Right forelimb (tissue), 1 donor: ENCODE measurements around the gene CBFA2T3.

Experiments
- DNase-seq: peaks from one replicate; pipeline ENCODE4 v3.0.0-alpha.2; 2018

The CBFA2T3 gene

DNA sequence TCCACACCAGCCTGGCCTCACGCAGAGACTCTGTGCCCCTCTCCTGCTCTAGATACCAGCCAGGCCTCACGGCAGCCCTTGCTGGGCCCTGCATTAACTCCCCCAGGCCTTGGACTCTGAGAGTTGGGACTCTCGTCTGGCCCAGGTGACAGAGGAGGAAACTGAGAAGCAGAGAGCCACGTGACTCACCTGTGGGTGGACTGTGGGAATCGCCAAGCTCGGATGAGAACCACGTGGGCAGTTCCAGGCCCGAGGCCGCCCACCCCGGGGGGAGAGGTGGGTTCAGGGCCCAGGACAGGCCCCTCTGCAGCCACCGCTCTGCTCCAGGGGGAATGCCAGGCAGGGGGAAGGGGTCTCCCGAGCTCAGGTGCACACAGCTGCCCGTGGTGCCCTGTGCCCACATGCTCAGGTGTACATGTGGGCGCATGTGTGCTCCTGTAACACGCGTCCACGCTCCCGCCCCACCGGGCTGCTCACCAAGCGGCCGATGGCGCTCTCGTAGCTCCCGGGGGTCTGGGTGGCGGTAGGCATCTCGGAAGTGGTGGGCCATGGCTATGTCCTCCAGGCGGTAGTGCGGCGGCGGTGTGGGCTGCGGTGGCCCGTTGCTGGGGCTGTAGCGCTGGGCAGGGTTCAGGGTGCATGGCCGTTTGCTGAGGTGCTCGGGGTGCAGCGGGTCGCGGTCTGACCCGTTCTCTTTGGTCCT, 92.3 kb downstream of the CBFA2T3 start:
- DNase-seq, result no peak

DNA sequence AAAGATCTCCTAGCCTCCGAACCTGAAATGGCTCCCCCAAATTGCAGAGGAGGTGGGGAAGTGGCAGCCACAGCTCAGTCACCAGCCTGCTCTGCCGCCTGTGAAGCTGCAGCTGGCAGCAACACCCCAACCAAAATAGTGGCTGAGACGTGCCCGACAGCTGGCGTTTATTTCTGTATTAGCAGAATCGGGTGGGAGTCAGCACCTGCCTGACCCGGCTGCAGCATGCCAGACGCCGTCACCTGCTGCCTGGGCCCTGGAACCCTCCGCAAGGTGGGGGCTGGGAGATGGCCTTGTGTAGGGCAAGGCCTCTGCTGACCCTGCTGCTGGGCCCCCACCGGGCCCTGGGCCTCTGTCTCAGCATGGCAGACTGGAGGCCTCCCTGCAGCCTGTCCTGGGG, 93.1 kb downstream of the CBFA2T3 start:
- DNase-seq, result no peak

DNA sequence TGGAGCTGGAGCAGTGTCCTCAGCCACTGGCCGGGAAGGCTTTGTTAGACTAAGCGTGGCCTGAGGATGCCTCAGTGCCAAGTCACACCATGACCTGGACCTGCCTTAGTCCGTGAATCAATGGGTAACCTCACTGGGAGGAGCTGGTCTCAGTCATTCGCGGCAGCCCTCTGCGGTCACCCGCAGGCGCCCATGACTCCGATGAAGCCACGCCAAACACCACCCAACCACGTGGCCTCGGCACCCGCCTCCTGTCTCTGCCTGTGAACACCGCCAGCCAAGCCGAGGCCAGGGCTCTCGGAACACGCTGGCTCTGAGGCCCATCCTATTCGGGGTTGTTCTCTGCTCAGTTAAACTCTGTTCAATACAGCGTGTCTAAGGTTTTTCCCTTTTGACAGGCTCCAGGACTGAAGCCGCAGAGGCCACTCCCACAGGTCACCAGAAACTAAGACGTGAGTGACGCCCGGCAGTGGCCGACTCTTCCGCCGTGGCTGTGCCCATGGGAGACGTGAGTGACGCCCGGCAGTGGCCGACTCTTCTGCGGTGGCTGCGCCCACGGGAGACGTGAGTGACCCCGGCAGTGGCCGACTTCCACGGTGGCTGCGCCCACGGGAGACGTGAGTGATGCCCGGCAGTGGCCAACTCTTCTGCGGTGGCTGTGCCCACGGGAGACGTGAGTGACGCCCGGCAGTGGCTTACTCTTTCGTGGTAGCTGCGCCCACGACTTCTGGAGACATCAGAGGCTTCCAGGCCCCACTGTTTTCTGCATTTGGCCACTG, 93.7 kb downstream of the CBFA2T3 start:
- no peak for DNase-seq

DNA sequence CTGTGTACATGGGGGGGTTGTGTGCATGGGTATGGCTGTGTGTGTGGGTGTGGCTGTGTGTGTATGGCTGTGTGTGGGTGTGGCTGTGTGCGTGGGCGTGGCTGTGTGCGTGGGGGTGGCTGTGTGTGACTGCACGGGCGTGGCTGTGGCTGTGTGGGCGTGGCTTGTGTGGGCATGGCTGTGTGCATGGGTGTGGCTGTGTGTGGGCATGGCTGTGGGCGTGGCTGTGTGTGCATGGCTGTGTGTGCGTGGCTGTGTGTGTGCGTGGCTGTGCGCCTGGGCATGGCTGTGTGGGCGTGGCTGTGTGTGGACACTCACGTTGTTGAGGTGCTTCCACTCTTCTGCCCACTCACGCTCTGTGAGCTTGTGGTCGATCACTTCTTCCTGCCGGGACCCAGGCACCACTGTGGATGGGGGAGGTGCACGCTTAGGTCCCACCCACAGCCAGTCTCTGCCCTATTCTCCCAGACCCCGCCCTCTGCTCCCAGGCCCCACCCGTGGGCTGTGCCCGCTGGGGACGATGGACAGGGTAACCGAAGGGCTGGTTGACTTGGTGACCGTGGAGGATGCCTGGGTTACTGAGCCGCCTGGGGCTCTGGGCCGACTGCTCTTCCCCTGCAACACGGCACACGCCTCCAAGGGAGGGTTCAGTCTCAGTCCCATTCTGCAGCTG, 94.5 kb downstream of the CBFA2T3 start:
- no peak for DNase-seq

DNA sequence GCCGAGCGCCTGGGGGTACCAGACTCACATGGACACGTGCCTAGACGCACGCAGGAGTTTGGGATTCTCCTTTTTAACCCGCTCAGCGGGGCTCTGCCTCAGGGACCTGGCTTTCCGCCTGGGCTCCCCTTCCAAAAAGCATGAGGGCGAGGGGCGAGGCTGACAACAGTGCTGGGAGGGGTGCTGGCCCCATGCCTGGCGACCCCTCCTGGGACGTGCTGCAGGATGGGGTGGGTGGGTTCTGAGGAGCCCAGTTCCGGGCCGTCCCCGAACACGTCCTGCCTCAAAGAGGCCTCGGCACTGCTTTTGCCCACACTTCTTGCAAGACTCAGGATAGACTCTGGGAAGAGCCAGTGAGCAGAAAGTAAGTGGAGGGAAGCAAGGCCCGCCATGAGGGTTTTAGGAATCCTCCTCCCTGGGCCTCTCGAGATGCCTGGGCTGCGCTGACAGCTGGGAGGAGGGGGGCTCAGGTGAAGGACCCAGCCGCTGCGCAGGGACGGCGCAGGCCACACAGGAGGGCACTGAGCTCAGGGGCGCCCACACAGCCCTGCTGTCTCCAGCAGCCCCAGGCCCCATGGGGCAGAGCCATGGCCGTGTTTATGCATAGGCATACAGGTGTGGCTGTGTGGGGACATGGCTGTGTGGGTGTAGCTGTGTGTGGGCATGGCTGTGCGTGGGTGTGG, 95.2 kb downstream of the CBFA2T3 start:
- no peak for DNase-seq

DNA sequence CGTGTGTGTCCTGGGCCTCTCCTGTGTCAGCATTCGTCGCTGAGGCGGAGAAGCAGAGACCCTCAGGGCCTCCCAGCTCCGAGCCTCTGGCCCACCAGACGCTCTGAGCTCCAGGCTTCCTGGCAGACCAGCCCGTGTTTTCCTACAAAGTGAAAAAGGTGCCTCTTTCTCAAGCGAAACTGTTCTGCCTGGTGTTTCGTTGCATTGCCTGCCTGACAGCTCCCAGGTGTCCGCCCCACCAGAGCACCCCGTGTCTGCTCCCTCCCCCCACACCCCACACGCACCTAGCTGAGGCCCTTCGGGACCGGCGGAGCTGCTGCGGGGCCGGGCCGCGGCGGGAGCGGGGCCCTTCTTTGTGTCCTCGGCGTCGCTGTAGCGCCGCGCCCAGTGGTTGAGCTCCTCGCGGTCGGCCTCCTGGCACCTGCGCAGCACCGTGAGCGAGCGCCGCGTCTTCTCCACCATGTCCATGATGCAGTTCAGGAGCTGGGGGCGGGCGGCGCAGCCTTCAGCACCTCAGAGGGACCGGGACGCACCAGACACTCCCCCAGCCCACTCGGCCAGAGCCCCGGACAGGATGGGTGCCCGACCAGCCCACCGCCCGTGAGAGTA, 95.9 kb downstream of the CBFA2T3 start:
- DNase-seq, result no peak

DNA sequence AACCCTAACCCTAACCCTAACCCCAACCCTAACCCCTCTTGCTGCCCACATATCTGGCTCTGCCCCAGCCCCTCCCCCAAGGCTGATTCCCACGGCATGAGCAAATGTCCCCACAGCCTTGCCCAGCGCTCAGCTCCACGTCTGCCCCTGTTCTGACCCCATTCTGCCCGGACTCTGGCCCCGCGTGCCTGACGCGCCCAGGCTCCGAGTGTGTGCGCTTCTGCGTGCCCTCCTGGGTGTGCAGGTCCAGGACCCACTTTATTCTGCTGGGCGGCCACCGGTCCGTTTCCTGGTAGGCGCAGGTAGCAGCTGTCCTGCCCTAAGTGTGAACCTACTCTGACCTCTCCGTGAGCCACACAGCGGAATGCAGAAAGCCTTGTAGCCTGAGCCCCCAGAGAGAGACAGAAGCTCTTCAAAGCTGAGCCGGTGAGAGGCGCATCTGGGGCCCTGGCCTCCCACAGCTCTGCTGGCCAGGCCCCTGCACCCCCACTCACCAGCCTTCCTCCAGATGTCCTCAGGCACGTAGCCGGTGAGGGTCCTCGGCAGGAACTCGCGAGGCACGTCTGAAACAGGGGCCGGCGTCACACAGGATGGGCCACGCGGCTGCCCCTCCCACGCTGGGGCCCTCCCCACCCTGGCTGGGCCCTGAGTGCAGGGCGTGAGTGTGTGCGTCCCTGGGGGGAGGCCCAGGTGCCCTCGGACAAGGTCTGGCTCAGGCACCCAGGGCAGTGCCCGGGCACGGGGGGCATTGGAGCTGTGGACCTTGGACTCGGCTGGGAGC, 96.6 kb downstream of the CBFA2T3 start:
- no peak for DNase-seq

DNA sequence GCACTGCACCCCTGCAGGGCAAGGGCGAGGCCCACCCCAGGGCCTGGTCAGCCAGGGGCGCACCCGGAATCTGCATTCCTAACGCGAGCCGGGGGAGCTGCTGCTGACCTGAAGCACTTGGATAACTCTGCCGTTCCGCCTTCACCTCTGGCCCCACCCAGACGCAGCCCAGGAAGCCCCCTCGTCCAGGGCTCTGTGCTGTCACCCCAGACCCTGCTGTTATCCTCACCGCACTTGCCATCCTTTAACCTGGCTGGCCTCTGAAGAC, 97.3 kb downstream of the CBFA2T3 start:
- no peak for DNase-seq

DNA sequence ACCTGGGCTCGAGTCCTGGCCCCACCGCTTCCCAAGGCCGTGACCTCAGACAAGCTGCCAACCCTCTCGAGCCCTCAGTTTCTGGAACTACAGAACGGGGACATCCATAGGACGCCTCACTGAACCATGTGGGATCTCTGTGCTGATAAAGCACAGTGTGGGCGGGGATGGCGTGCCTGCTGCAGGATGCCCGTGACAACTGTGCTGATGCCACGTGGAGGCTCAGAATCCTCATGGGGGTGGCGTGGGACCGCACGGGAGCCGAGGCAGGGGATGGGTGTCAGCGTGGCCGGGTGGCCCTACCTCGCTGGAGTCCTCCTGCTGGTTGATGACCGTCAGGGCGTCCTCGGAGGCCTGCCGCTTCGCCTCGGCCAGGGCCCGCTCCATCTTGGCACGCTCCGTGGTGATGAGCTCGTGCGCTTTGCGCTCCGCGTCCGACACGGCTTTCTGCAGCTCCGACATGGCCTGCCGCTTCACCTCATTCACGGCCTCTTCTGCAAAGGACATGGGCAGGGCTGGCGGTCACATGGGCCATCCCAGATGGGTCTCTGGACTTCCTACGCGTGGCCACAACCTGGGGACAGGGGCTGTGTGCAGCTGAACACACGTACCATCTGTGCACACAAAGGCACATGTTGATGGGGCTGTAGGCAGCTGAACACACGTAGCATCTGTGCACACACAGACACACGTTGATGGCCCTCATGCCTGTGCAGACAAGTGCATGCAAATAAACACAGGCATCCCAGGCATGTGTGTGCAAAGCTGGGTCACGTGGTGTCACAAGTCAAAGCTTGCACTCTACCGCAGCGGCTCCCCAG, 97.8 kb downstream of the CBFA2T3 start:
- no peak for DNase-seq

DNA sequence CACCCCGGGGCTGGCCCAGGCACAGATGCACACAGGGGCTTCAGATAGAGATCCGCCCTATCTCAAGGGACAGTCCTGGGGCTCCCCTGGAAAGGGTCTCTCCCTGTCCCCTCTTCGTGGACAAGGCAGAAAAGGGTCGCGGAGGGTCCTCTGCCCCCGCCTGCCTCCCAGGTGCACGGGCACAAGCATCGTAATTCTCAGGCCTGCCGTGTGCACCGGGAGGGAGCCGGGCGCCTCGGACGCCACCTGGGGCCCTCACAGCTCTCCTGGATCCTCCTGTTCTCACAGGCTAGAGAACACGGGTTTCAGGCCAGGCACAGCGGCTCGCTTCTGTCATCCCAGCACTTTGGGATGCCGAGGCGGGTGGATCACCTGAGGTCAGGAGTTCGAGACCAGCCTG, 98.7 kb downstream of the CBFA2T3 start:
- no peak for DNase-seq

DNA sequence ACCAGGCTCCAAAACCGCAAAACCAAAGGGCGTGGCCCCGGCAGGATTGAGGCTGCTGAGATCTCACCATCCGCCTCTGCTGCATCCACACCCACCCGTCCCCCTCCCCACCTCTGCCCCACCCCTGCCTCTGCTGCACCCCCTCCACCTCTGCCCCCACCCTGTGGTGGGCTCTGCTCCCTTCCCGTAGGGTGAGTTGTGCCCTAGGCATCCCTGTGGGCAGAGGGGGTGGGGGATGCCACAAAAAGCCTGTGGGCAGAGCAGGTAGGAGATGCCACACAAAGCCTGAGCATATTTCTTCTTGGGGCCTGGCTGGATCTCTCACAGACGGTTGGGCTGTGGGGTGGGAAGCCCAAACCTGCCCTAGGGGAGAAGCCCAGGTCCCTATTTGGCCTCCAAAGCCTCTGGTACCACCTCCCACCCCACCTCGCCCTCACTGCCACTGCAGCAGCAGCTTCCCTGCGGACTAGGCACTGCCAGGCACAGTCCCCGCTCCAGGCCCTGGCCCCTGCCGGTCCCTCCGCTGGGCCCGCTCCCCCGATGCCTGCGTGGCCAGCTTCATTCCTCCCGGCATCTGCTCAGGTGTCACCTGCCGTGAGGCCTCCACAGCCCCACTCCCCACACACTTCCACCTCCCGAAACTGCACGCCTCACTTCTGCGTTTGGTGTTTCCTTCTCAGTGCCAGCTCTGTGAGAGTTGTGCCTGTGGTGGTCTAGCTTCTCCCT, 99.3 kb downstream of the CBFA2T3 start:
- DNase-seq, result no peak

DNA sequence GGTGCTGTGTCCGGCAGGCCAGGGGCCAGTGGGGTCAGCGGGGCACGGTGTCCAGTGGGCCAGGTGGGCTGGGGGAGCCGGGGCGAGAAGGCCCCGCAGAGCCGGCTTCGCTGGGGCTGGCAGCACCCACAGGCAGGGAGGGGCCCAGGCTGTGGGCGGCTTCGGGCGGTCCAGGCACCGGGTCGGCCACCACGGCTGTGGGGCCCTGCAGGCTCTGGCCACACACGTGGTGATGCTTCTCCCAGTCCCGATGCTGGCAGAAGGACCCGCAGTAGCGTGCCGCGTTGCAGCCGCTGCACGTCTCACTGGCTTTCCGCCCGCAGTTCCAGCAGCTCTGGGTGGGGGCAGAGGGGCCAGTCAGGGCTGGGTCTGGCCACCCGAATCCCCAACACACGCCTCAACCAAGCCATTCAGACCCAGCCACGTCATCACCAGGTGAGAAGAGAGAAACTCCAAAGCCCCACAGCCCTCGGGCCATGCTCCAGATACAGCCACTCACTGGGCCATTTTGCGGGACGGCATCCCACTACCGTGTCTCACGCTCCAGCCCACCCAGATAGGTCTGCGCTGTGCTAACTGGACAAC, 100.0 kb downstream of the CBFA2T3 start:
- DNase-seq, result no peak

DNA sequence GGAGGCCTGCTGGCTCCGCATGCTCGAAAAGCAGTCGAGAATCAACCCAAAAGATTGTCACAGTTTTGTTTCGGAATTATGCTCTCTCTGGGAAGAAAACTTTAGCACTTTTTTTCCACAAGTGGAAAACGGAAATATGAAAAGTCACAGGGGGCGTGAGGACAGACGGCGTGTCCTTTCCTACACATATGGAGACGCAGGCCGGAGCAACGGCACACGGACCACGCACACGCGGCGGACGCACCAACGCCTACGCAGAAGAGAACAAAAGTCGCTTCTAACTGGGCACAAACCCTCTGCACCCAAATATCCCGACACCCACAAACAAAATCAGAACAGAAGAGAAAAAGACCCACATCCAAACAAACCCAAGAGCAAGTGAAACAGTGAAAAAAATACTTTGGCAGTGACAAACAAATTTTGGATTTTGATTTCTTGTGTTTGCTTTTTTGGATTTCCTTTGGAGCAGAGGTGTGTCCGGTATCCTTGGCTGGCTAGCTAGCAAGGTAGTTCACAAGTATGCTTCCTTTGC, 101.2 kb downstream of the CBFA2T3 start:
- no peak for DNase-seq

DNA sequence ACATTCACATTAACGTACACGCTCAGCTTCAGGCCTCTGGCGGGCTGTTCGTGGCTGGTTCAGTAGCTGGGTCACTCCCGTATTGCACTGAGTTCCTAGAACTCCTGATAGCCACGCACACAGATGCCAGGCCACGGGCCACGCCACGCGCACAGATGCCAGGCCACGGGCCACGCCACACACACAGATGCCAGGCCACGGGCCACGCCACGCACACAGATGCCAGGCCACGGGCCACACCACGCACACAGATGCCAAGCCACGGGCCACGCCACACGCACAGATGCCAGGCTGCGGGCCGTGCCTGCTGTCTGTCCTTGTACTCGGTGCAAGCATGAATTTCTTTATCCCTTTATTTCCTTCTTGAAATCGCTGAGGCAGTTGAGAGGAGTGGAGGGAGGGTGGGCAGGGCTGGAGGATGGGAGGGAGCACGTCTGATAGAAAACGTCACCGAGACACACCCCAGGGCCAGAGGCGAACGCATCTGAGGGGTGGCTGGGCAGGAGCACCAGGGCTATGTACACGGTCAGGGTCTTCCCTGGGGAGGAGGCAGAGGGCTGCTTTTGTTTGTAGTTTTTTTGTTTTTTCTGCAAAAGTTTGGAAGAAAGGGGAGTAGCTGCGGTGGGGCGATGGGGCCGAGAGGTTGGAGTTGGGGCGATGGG, 101.9 kb downstream of the CBFA2T3 start:
- no peak for DNase-seq

DNA sequence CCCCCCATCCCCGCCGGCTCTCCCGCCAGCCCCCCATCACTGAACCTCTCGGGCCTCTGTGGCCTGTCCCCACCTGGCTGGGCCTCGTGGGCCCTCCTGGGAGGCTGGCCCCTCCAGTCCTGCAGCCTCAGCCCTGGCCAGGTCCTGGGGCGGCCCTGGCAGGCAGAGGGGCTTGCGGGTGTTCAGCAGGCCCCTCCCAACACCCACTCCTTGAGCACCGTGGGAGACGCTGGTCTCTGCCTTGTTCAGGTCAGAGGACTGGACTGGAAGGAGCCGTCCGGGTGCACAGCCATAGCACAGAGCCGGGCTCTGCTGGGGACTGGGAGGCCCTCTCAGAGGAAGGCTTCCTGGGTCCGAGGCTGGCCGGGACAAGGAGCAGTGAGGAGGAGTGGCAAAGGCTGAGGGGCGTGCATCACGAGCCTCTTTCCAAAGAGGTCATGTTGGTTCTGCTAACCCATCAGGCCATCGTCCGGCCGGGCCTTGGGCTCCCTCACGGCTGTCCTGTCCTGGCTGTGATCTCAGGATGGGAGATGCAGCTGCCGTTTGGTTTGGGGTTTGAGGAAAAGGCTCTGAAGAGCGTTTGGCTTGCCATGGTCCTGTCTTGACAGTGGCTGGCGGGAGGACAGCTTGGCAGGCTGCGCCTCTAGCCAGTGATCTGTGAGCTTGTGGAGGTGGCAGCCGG, 104.2 kb downstream of the CBFA2T3 start:
- DNase-seq, result no peak

DNA sequence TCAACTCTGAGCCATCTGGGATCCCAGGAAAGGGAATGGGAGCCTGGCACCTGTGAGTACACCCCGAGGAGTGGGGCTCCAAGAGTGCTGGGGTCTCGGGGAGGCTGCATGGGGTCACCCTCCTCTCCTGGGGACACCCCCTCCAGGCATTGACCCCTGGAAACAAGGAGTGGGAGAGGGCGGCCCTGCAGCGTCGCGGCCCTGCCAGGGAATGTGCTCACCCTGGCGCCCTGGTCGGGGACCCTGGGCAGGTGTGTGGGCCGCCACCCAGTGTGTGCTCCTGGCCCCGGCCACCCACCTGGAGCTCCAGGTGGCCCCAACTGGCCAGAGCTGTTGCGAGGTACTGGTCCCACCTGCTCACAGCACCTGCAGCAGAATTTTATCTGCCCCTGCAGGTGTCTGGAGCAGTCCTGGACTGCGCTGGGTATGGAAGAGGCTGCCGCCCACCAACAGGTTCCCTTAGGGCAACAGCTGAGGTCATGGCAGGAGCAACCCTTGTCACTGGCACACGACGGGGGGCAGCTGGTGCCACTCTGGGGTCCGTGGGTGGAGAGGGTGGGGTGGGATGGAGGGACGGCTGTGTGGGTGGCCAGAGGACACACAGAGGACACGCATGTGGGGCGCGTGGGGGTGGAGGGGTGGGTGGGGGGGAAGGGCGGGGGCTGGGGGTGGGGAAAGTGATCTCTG, 105.1 kb downstream of the CBFA2T3 start:
- DNase-seq, result no peak

DNA sequence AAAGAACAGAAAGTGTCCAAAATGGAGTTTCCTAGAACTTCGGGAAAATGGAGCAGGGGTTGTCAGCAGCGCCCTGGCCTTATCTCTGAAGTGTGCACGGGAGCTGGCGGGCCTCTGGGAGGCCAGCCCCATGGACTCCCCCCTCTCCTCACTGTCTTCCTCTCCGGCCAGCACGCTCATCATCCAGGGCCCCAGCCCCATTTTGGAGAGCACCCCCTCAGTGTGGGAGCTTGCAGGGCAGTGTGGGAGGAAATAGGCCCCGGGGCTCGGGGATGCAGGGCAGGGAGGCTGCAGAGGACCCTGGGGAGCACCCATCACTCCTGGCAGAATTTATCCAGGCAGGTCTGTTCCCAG, 105.7 kb downstream of the CBFA2T3 start:
- DNase-seq, result no peak

DNA sequence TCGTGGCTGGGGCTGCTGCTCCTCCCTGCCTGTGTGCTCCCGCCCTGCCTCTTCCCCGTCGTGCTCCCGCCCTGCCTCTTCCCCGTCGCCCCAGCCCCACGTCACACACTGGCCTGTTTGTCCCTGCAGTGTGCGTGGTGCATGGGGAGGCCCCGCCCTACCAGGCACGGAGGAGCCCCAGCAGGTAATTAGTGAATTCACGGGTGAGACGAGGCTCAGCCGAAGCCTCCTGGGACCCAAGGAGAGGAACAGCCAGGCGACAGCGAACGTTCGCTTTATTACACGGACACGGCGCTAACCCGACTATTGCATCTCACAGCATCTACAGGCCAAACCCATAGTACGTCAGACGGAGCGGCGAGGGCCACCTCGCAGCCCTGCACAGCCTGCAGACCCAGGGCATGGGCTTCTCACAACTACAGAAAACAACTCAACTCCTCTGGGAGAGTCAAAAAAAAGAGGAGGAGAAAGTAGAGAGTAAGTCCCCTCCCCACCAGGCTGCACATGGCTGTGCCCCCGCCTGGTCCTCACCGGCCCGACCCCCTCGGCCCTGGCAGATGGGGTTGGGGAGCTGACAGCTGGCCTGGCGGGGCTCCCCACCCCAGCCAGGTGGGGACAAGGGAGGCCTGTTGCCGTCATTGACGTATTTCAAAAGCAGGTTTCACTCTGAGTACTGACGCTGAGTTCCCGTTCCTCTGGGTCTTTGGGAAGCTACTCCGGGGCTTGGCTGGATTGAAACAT, 106.2 kb downstream of the CBFA2T3 start:
- no peak for DNase-seq
